IMR-90 (cell line): ENCODE data around the gene MPP1. TPM values are rescaled to one million over a fixed set of nuclear protein-coding genes. Genes with fewer than 3 reads are reported as not detected.

Experiments
- ATAC-seq: fragments of 200-7000 bp; cut with Tn5 transposase; 2 replicates; pipeline ENCODE4 v1.9.1; 2020; ENCODE audit warnings: low read depth, mild to moderate bottlenecking, moderate library complexity
- BruUV-seq: library from RNA; stranded (reverse); fragments of 400-500 nt; replicated peaks from 2 replicates; lab custom pipeline; 2021; lab: Mats Ljungman, UMichigan
- CTCF ChIA-PET: fragments of 300-600 bp; formaldehyde crosslinking; extraction: SDS; loops from one replicate; lab custom pipeline; 2021; ENCODE audit warnings: antibody characterized with exemption; lab: Yijun Ruan, JAX
- POLR2A ChIA-PET: fragments of 300-600 bp; sonication (Branson Sonifier 250); formaldehyde crosslinking; loops from one replicate; lab custom pipeline; 2022; ENCODE audit warnings: antibody characterized with exemption; ENCODE audit not compliant: unreplicated experiment; lab: Charles Lee
- DNase-seq: peaks from one replicate; pipeline ENCODE4 v3.0.0; 2013
- H2AFZ ChIP-seq: replicated peaks from 2 replicates; pipeline ENCODE3; 2013; ENCODE audit warnings: low read length, mild to moderate bottlenecking; ENCODE audit not compliant: poor library complexity
- H2AK5ac ChIP-seq: 2 replicates; pipeline ENCODE4 v1.6.1; 2013; ENCODE audit warnings: low read depth, low read length, inconsistent platforms
- H2AK9ac ChIP-seq: replicated peaks from 2 replicates; pipeline ENCODE3; 2013; ENCODE audit warnings: mild to moderate bottlenecking, low read depth, low read length, moderate library complexity; ENCODE audit not compliant: poor library complexity
- H2BK120ac ChIP-seq: 2 replicates; pipeline ENCODE4 v1.6.1; 2013; ENCODE audit warnings: low read depth, low read length, inconsistent platforms
- H2BK15ac ChIP-seq: 3 replicates; pipeline ENCODE4 v1.6.1; 2013; ENCODE audit warnings: low read depth, low read length, inconsistent platforms
- H2BK20ac ChIP-seq: 2 replicates; pipeline ENCODE4 v1.6.1; 2013; ENCODE audit warnings: low read depth, mild to moderate bottlenecking, inconsistent platforms, low read length, moderate library complexity
- H2BK5ac ChIP-seq: 2 replicates; pipeline ENCODE4 v1.6.1; 2013; ENCODE audit warnings: mild to moderate bottlenecking, low read depth, low read length, inconsistent platforms; ENCODE audit not compliant: poor library complexity, severe bottlenecking
- H3K14ac ChIP-seq: replicated peaks from 2 replicates; pipeline ENCODE4 v1.6.1; 2013; ENCODE audit warnings: low read depth, low read length, inconsistent platforms
- H3K18ac ChIP-seq: 2 replicates; pipeline ENCODE4 v1.6.1; 2013; ENCODE audit warnings: low read depth, low read length, control low read depth
- H3K23ac ChIP-seq: 2 replicates; pipeline ENCODE4 v1.6.1; 2013; ENCODE audit warnings: low read depth, low read length, inconsistent platforms
- H3K27ac ChIP-seq: 2 replicates; pipeline ENCODE4 v1.5.1; 2013; ENCODE audit warnings: mild to moderate bottlenecking, control low read depth, low read length; ENCODE audit not compliant: insufficient read depth
- H3K27me3 ChIP-seq: 2 replicates; pipeline ENCODE4 v1.6.1; 2013; ENCODE audit warnings: low read length; ENCODE audit not compliant: control insufficient read depth, insufficient read depth
- H3K36me3 ChIP-seq: 2 replicates; pipeline ENCODE4 v1.6.1; 2013; ENCODE audit warnings: low read length, mixed read lengths; ENCODE audit not compliant: control insufficient read depth, insufficient read depth
- H3K4ac ChIP-seq: 2 replicates; pipeline ENCODE4 v1.6.1; 2013; ENCODE audit warnings: low read depth, low read length, inconsistent platforms
- H3K4me1 ChIP-seq: 2 replicates; pipeline ENCODE4 v1.6.1; 2013; ENCODE audit warnings: low read length, mixed read lengths; ENCODE audit not compliant: control insufficient read depth, insufficient read depth
- H3K4me2 ChIP-seq: 2 replicates; pipeline ENCODE4 v1.6.1; 2013; ENCODE audit warnings: low read depth, mild to moderate bottlenecking, control low read depth, low read length, moderate library complexity
- H3K4me3 ChIP-seq: 2 replicates; pipeline ENCODE4 v1.5.1; 2013; ENCODE audit warnings: low read depth, mild to moderate bottlenecking, control low read depth, low read length, moderate library complexity; ENCODE audit not compliant: insufficient read depth
- H3K56ac ChIP-seq: 2 replicates; pipeline ENCODE4 v1.6.1; 2013; ENCODE audit warnings: low read length, inconsistent platforms; ENCODE audit not compliant: insufficient read depth; ENCODE audit errors: extremely low read depth
- H3K79me1 ChIP-seq, 2 experiments: 2 replicates each; pipeline ENCODE4 v1.6.1; 2013; ENCODE audit warnings: low read length in 2 of 2, inconsistent platforms in 1 of 2, low read depth in 1 of 2
- H3K9ac ChIP-seq: 2 replicates; pipeline ENCODE4 v1.6.1; 2013; ENCODE audit warnings: low read depth, low read length, control low read depth
- H3K9me1 ChIP-seq: 2 replicates; pipeline ENCODE4 v1.6.1; 2013; ENCODE audit warnings: low read length, inconsistent platforms; ENCODE audit not compliant: insufficient read depth
- H3K9me3 ChIP-seq: 2 replicates; pipeline ENCODE4 v1.6.1; 2013; ENCODE audit warnings: low read length; ENCODE audit not compliant: control insufficient read depth, insufficient read depth
- H4K20me1 ChIP-seq: 2 replicates; pipeline ENCODE4 v1.6.1; 2013; ENCODE audit warnings: low read length, inconsistent platforms; ENCODE audit not compliant: insufficient read depth
- H4K5ac ChIP-seq: 2 replicates; pipeline ENCODE4 v1.6.1; 2013; ENCODE audit warnings: mild to moderate bottlenecking, low read depth, low read length, control low read depth
- H4K8ac ChIP-seq, 2 experiments: 2 replicates each; pipeline ENCODE4 v1.6.1; 2013; ENCODE audit warnings: low read depth in 2 of 2, low read length in 2 of 2, control low read depth in 1 of 2, inconsistent platforms in 1 of 2
- H4K91ac ChIP-seq: 2 replicates; pipeline ENCODE4 v1.6.1; 2013; ENCODE audit warnings: low read depth, low read length, inconsistent platforms; ENCODE audit not compliant: insufficient read depth
- BHLHE40 ChIP-seq: fragments of 150-350 bp; IDR thresholded peaks from 2 replicates; pipeline ENCODE4 v1.6.1; 2016; ENCODE audit warnings: mild to moderate bottlenecking, low read depth, low read length
- CEBPB ChIP-seq: IDR thresholded peaks from 2 replicates; pipeline ENCODE4 v1.6.1; 2012; ENCODE audit warnings: low read depth, low read length, improper control_type of control experiment
- FOS ChIP-seq: fragments of 150-350 bp; IDR thresholded peaks from 2 replicates; pipeline ENCODE4 v1.6.1; 2016; ENCODE audit warnings: low read depth, low read length
- MAFK ChIP-seq: IDR thresholded peaks from 2 replicates; pipeline ENCODE4 v1.6.1; 2012; ENCODE audit warnings: low read depth, low read length, improper control_type of control experiment
- MAZ ChIP-seq: IDR thresholded peaks from 2 replicates; pipeline ENCODE4 v1.6.1; 2012; ENCODE audit warnings: low read depth, mild to moderate bottlenecking, low read length, improper control_type of control experiment, moderate library complexity, borderline replicate concordance
- MXI1 ChIP-seq: IDR thresholded peaks from 2 replicates; pipeline ENCODE4 v1.6.1; 2012; ENCODE audit warnings: low read depth, mild to moderate bottlenecking, low read length, moderate library complexity, borderline replicate concordance
- NFE2L2 ChIP-seq: fragments of 150-350 bp; IDR thresholded peaks from 2 replicates; pipeline ENCODE4 v1.6.1; 2016; ENCODE audit warnings: low read depth, mild to moderate bottlenecking, low read length
- POLR2A ChIP-seq: IDR thresholded peaks from 2 replicates; pipeline ENCODE4 v1.6.1; 2012; ENCODE audit warnings: mild to moderate bottlenecking, low read depth, low read length
- RAD21 ChIP-seq: IDR thresholded peaks from 2 replicates; pipeline ENCODE4 v1.6.1; 2012; ENCODE audit warnings: low read length, improper control_type of control experiment
- RCOR1 ChIP-seq: IDR thresholded peaks from 2 replicates; pipeline ENCODE4 v1.6.1; 2012; ENCODE audit warnings: mild to moderate bottlenecking, low read length, improper control_type of control experiment; ENCODE audit not compliant: insufficient replicate concordance
- RFX5 ChIP-seq: IDR thresholded peaks from 2 replicates; pipeline ENCODE4 v1.8.0; 2012; ENCODE audit warnings: low read depth, mild to moderate bottlenecking, low read length, moderate library complexity
- SMC3 ChIP-seq: fragments of 150-350 bp; IDR thresholded peaks from 2 replicates; pipeline ENCODE4 v1.6.1; 2016; ENCODE audit warnings: low read depth, mild to moderate bottlenecking, antibody characterized with exemption, low read length, moderate library complexity
- WGBS, 2 experiments: methylation state at CpG; one replicate each; pipeline versions ENCODE4 v1.1.5 to v1.1.7; 2013; ENCODE audit warnings: missing lambda C conversion rate in 2 of 2; ENCODE audit not compliant: insufficient read length in 1 of 2; ENCODE audit errors: extremely low coverage in 2 of 2; 5-methylcytosine and 5-hydroxymethylcytosine counted together
- dilution Hi-C: fragments of 300-500 bp; cut with HindIII; formaldehyde crosslinking; loops from one replicate; pipeline ENCODE4 v1.14.3; 2018; ENCODE audit warnings: low sequenced_read_pairs; ENCODE audit not compliant: unreplicated experiment
- in situ Hi-C: fragments of 300-500 bp; cut with MboI; formaldehyde crosslinking; loops from 3 replicates; pipeline ENCODE4 v1.14.3; 2019; ENCODE audit warnings: low sequenced_read_pairs, inconsistent platforms, mixed read lengths
- intact Hi-C: fragments of 100-400 bp; cut with micrococcal nuclease; formaldehyde crosslinking; loops from 2 replicates; pipeline ENCODE4 v1.10.0; 2022
- polyA plus RNA-seq, 3 experiments: library from polyadenylated mRNA; depleted of rRNA; stranded (reverse); fragments of >200 nt; gene quantifications; 2 replicates each; pipeline ENCODE4 v1.2.3, GENCODE V29; 2012; ENCODE audit warnings: low replicate concordance in 1 of 3
- total RNA-seq: library from RNA; depleted of rRNA; stranded (reverse); fragments of >200 nt; gene quantifications from 2 replicates; pipeline ENCODE4 v1.2.3, GENCODE V29; 2012
- TF ChIP-seq, protein P1 (sequence below): conservative IDR thresholded peaks from 2 replicates; pipeline ENCODE4 v1.5.1; 2012; ENCODE audit warnings: mild to moderate bottlenecking, low read depth, low read length, improper control_type of control experiment
- TF ChIP-seq, protein P2 (sequence below): fragments of 150-350 bp; IDR thresholded peaks from 2 replicates; pipeline ENCODE4 v1.6.1; 2016; ENCODE audit warnings: low read depth, mild to moderate bottlenecking, low read length, moderate library complexity, borderline replicate concordance

MPP1 gene
- total and polyA plus RNA-seq, 2 of the 4 experiments (the other 2 are of a cell fraction), result 35.2 to 43.0 TPM

GRCh38 chrX:154822029-154822428, 16.7 kb upstream of the MPP1 start:
- H3K4me1 ChIP-seq, result peaks cover 1% of the 10 kb centered on the region; the same call in 1 of the 2 replicates
- no peak overlapping the region for H2BK5ac ChIP-seq
- no peak overlapping the region for H2BK15ac ChIP-seq
- no peaks in the 10 kb centered on the region for H4K20me1 ChIP-seq
- no peak overlapping the region for H3K14ac ChIP-seq
- BruUV-seq, result no TSS peak
- H3K56ac ChIP-seq, result no peak overlapping the region
- in situ Hi-C loops (no loop called here), dilution Hi-C loops (no loop called here), intact Hi-C loops (no loop called here)
- ChIA-PET CTCF (no interaction called here), POLR2A (no interaction called here)
- H4K91ac ChIP-seq, result no peak overlapping the region
- H3K9me3 ChIP-seq, result no peaks in the 10 kb centered on the region
- H4K5ac ChIP-seq, result no peak overlapping the region
- WGBS, 2 experiments, result 100% methylated on average over 1 of the region's 3 CpGs; no CpG with 5 or more reads in 1 of the 2 experiments
- H2BK120ac ChIP-seq, result no peak overlapping the region
- H3K23ac ChIP-seq, result no peak overlapping the region
- H3K36me3 ChIP-seq, result no peaks in the 10 kb centered on the region
- H3K4me2 ChIP-seq, result no peak overlapping the region
- no peaks in the 10 kb centered on the region for H3K79me1 ChIP-seq
- H3K27ac ChIP-seq, result no peak overlapping the region
- no peak overlapping the region for H3K4me3 ChIP-seq
- no peak for DNase-seq
- H2BK20ac ChIP-seq, result no peak overlapping the region
- H4K8ac ChIP-seq, result no peak overlapping the region
- H3K27me3 ChIP-seq, result 0 out of 2 replicates have a peak, but pooled peaks cover 1% of the 10 kb centered on the region
- H2AFZ ChIP-seq, result no peak overlapping the region
- no peak overlapping the region for H3K18ac ChIP-seq
- TF ChIP-seq CEBPB (no peak), SMC3 (no peak), RAD21 (no peak), RCOR1 (no peak), POLR2A (no peak), BHLHE40 (no peak), MAZ (no peak), MAFK (no peak), MXI1 (no peak), RFX5 (no peak), FOS (no peak), NFE2L2 (no peak)
- TF ChIP-seq, protein P1, sequence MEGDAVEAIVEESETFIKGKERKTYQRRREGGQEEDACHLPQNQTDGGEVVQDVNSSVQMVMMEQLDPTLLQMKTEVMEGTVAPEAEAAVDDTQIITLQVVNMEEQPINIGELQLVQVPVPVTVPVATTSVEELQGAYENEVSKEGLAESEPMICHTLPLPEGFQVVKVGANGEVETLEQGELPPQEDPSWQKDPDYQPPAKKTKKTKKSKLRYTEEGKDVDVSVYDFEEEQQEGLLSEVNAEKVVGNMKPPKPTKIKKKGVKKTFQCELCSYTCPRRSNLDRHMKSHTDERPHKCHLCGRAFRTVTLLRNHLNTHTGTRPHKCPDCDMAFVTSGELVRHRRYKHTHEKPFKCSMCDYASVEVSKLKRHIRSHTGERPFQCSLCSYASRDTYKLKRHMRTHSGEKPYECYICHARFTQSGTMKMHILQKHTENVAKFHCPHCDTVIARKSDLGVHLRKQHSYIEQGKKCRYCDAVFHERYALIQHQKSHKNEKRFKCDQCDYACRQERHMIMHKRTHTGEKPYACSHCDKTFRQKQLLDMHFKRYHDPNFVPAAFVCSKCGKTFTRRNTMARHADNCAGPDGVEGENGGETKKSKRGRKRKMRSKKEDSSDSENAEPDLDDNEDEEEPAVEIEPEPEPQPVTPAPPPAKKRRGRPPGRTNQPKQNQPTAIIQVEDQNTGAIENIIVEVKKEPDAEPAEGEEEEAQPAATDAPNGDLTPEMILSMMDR, result no peak
- TF ChIP-seq, protein P2, sequence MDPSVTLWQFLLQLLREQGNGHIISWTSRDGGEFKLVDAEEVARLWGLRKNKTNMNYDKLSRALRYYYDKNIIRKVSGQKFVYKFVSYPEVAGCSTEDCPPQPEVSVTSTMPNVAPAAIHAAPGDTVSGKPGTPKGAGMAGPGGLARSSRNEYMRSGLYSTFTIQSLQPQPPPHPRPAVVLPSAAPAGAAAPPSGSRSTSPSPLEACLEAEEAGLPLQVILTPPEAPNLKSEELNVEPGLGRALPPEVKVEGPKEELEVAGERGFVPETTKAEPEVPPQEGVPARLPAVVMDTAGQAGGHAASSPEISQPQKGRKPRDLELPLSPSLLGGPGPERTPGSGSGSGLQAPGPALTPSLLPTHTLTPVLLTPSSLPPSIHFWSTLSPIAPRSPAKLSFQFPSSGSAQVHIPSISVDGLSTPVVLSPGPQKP, result no peak
- no peaks in the 10 kb centered on the region for H3K9me1 ChIP-seq
- no peak overlapping the region for H3K9ac ChIP-seq
- no peak for ATAC-seq
- no peak overlapping the region for H2AK9ac ChIP-seq
- H3K4ac ChIP-seq, result no peak overlapping the region
- no peak overlapping the region for H2AK5ac ChIP-seq
